NCI-H82 treated with DMSO at 0.1 percent for 48 hours (cell line): ENCODE measurements around the gene TOR3A.

ENCODE experiments used
- DNase-seq: peaks from one replicate; lab custom pipeline; 2025; ENCODE audit not compliant: unreplicated experiment; lab: John Stamatoyannopoulos, UW

The TOR3A gene

DNA sequence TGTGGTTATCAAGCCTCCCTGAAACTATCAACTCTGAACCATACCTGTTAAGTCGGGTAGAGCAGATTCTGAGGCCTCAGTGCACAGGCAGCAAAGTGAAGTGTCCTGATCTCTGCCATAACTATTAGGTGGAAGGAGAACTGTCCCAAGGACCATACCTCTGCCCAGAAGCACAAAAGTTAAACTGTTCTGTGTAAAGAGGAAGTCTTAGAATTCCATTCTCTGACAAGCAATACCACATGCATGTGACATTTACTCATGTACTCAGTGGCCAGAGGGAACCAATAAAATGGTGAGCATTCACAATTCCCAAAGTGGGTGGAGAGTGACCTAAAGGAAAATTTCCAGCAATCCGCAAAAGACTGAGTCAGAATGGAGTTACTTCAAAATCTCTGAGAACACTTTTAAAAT is 61.0 kb downstream of the TOR3A start:
- no peak for DNase-seq

DNA sequence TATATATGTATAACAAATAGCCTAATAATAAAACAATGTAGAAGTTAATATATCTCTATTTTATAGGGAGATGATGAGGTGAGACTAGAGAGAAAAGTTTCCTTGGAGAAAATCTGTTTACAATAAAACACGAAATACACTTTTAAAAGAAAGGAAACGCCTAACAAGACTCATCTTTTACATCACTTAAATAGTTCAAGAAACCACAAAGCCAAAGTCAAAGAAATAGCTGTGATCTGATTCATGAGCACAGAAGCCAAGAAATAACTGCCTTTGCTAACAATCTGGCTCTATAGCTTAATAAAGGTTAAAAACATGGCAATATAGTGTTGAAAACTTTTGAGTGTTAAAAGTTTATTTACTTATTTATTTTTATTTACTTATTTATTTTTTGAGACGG is 61.5 kb downstream of the TOR3A start:
- no peak for DNase-seq

DNA sequence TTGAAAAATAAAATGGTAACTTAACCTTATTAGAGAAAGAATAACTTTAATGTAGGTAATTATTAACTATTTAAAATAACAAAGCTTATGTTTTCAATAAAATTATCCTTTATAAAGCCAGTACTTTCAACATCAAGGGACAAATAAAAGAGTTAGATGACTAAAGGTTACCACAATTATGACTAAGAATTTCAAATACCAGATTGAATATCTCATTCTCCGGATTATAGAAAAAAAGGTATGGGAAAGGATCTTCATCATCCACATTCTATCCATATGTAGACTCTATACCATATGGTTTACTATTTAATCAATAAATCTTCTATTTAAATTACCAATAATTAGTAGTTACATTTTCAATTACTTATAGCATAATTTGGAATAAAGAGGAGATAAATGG is 62.8 kb downstream of the TOR3A start:
- DNase-seq, result peak; percentile 37

DNA sequence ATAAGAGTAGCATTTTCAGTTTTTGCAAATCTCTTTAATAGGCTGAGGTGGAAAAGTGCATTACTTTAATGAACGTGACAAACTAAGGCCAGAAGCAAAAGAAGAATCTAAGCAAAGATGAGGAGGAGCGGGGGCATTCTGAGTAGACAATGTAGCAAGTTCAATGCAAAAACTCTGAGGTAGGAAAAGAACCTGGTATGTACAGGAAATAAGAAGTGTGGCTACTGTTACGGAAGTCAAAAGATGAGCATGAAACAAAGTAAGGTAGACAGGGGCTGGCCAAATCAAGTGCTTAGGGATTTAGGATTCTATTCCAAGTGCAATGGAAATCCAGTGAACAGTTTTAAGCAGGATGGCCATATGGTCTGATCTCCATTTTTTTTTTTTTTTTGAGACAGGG is 63.7 kb downstream of the TOR3A start:
- peak; percentile 97 for DNase-seq
